Stimulated activated CD4-positive, alpha-beta T cell treated with anti-CD3 and anti-CD28 coated beads, TNF-alpha, amount 100 ng/mL, for 48 hours (primary cell): ENCODE results near the gene PPP1R16B.
"Not testable (repeated sequence)": the region's sequence is repeated elsewhere in the genome, so short reads cannot be mapped to it uniquely, and the experiment has no call there.

ENCODE experiments used
- DNase-seq, 3 donors: peaks; one replicate each; pipeline ENCODE4 v3.0.0-alpha.2; 2020; ENCODE audit warnings: low read depth in 3 of 3

PPP1R16B gene

DNA sequence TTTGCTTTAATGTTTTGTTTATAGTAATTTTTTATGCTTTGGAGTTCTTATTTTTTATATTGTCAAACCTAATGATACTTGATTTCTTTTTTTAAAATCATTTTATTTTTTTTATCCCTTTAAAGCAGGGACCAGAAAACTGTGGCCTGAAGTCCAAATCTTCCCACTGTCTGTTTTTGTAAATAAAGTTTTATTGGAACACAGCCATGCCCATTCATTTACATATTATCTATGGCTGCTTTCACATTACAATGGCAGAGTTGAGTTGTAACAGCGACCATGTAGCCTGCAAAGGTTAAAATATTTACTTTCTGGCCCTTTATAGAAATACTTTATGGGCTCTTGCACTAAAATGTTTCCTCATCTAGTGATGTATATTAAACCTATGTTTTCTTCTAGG is 42.3 kb downstream of the PPP1R16B start:
- DNase-seq, result no peak

DNA sequence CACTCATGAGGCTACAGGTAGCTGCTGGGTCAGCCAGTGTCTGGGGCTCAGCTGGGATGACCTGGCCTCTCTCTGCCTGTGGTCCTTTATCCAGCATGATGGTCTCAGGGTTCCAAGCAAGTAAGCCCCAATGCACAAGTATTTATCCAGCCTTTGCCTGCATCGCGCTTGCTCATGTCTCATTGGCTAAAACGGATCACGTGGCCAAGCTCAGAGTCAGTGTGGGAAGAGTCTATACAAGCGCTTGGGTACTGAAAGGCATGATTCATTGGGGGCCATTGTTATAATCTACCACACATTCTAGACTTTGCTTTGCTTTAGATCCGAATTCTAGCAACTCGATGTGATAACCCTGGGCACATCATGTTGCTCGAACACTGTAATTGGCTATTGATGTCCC is 48.3 kb downstream of the PPP1R16B start:
- DNase-seq, result no peak

DNA sequence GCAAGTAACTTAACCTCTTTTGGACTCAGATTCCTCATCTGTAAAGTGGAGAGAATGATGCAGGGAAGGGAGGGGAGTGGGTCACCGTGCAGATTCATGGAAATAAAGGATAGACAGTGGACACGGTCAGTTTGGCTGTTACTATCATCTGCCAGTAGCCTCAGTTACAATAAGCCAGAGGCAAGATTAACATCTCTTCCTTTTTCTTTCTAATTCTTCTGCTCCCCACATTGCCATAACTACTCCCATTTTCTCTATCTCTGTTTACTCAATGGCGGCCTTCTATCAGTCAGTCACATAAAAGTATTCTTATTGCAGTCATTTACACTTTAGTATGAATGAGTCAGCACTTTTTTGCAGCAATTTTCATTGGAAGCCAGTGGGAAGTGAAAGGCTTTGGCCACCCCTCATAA is 49.2 kb downstream of the PPP1R16B start:
- no peak for DNase-seq

DNA sequence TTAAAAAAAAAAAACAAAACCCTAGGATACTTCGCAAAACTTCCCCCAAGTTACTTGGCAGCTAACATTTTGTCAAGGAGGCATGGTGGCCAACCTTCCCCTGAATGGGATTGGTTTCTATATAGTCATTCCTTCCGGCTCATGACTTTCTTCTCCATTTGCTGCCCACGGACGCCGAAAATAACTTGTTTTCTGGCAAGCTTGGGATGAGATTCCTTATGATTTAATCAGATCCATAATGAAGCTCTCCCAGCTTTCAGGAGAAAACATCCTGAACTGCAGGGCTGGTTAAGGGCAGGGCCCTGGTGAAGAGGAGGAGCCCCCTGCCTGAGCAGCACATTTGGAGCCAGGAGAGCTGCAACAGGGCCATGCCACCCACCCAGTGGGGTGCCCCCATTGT is 49.9 kb downstream of the PPP1R16B start:
- no peak for DNase-seq

DNA sequence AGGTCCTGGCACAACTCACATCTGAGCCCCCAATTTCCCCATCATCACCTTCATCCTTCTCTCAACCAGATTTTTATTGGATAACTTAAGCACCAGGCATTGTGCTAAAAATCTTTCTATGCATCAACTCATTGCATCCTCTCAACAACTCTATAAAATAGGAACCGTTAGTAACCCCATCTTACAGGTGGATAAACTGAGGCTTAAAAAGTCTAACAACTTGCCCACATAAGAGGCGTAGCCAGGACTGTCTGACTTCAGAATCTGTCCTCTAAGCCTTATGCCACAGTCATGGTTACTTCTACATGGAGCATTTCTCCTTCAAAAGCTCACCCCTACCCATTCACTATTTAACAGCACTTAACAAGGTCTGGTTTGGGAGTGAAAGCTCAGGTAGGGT is 51.1 kb downstream of the PPP1R16B start:
- DNase-seq, result no peak

DNA sequence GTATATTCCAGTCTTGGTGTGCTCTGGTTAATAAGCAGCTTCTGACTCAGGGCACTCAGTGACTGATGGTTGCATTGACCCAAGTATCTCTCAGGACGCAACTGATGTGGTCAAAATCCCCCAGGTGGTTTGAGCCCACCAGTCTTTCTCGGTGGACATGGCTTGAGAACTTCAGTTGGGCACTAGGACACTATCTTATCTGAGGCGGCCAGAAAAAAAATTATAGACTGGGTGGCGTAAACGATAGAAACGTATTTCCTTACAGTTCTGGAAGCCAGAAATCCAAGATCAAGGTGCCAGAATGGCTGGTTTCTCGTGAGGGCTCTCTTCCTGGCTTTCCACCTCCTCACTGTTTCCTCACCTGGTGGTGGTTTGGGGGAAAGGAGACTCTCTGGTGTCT is 52.2 kb downstream of the PPP1R16B start:
- DNase-seq, result no peak

DNA sequence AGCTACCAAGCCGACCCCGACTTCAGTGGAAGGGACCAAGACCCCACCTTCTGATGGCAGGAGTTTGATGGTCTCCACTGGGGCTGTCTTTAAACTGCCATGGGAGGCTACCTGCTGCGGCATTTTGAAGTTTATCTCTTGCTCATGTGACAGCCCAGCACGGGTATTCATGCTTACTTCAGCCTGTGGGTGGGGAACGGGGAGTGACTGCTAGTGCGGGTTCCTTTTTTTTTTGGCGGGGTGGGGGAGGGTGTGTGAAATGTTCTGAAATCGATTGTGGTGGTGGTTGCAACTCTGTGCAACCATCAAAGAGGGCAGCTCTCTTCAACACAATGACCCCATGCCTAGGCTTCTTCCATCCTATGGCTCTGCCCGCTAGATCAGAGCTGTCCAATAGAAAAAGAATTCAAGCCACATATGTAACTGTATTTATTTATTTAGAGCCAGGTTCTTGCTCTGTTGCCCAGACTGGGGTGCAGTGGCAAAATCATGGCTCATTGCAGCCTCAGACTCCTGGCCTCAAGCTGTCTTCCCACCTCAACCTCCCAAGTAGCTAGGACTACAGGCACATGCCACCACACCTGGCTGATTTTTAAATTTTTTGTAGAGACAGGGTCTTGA is 53.7 kb downstream of the PPP1R16B start:
- no peak for DNase-seq

DNA sequence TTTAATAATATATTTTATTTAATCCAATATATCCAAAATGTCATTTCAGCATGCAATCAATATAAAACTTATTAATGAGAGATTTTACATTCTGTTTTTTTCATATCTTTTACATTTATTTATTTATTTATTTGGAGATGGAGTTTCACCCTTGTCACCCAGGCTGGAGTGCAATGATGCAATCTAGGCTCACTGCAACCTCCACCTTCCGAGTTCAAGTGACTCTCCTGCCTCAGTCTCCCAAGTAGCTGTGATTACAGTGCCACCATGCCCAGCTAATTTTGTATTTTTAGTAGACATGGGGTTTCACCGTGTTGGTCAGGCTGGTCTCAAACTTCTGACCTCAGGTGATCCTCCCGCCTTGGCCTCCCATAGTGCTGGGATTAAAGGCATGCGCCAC is 54.4 kb downstream of the PPP1R16B start:
- not testable (repeated sequence) for DNase-seq

DNA sequence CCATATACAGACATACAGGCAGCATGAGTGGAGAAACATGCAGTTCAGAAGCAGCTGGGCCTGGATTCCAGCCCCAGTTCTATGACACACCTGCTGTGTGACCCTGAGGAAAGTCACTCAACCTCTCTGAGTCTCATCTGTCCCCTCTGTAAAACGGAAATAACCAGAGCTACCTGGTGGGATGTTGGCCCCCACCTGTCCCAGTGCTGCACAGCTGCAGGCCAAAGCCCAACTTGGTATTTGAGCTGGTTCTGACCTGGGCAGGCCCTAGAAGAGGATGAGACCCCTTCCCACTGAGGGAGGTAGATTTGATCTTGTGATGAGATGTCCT is 55.5 kb downstream of the PPP1R16B start:
- DNase-seq, result no peak

DNA sequence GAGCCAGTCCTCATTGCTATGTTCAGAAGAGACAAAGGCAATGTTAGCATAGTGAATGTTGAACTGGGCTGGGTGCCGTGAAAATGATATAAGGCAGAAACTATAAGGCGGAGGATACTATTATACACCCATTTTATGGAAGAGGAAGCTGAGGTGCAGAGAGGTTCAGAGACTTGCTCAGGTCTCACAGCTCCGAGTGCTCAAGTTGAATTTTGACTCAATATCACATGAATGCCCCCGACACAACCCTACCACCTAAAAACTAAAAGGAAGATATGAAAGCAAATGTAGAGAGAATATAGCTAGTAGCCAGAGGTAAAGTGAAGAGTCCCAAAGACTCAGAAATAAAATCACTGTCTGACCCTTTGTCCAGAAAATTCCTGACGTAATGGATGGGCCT is 56.7 kb downstream of the PPP1R16B start:
- DNase-seq, result no peak

DNA sequence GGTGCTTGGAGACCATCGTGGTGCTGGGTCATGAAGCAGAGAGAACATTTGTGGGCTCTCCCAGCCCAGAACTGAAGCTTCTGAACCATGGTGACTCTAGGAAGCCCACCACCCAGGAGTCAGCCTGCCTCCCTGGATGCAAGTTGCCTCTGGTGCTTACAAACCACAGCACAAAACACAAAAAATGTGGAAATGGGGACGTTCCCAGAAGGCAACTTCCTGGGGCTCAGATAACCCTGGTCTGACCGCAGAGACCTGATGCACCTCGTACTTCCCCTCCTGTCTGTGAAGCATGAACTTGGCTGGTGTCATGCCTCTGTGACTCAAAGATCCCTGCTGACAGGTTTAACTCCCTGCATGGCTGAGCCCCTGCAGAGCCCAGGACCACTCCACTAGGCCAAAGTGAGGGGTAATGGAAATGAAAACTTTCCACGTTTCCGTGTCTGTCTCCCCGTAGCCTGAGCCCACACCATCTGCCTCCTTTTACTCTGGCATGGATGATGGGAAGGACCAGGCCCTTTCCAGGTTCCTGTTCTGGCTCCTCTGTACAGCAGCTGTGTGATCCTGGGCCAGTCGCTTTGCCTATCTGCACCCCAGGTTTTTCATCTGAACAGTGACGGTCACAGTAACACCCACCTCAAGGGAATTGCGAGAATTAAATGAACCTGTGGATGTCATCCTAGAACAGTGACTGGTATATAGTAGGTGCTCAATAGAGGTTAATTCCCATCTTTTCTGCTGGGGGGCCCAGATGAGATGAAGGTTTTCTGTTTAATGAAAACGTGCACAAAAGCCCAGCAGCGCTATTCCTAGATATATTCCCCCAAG is 57.7 kb downstream of the PPP1R16B start:
- no peak for DNase-seq

DNA sequence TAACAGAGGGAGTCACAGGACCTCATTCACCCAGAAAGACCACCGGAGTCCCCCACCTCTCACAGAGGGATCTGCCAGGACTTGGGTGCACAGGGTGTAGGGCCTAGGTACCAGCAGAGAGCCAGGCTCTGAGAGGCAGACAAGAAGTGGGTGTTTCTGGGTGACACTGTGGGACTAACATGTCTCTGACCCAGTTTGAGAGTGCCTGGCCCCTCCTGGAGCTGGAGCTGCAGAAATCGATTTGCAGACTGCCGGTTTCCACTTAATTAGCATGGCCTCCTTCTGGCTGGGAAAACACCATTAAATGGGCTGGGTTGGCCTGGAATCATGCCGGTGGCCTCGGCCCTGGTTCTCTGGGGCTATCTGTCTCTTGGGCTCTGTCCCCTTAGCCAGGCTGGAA is 59.2 kb downstream of the PPP1R16B start:
- DNase-seq, result no peak

DNA sequence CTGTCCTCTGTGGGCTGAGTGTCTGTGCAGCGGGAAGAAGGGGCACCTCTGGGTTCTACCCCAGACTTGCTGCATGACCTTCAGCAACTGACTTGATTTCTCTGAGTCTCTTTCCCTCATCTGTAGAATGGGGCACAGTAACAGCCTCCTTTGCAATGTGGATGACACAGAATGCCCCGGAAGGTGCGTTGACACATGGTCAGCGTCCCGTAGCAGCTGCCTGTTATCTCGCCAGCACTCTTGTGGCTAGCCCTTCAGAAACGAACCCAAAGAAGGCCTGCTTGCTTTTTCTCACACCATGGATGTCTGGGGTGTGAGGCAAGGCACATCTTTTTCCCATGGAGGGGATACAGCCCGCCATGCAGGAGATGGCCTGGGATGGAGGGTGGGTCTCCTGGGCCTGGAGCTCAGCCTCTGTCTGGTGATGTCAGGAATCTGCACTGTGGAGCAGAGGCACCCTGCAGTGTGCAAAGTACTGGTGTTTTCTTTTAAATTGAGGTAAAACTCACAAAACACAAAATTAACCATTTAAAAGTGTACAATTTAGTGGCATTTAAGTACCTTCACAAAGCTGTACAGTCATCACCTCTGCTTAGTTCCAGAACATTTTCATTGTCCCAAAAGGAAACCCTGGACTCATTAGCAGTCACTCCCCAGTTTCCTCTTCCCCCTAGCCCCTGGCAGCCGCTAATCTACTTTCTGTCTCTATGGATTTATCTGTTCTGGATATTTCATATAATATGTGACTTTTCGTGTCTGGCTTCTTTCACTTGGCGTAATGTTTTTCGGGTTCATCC is 61.0 kb downstream of the PPP1R16B start:
- DNase-seq, result no peak

DNA sequence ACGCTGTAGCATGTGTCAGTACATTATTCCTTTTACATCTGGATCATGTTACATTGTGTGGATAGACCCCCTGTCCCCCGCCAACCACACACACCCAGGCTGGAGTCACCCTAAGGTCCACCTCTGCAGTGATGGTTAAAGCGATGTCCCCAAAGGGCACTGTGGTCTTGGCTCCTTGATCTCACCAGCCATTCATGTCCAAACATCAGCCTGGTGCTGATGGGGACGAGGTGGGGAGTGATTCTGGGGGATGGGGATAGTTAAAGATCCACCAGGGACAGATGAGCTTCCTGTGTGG is 61.5 kb downstream of the PPP1R16B start:
- no peak for DNase-seq

DNA sequence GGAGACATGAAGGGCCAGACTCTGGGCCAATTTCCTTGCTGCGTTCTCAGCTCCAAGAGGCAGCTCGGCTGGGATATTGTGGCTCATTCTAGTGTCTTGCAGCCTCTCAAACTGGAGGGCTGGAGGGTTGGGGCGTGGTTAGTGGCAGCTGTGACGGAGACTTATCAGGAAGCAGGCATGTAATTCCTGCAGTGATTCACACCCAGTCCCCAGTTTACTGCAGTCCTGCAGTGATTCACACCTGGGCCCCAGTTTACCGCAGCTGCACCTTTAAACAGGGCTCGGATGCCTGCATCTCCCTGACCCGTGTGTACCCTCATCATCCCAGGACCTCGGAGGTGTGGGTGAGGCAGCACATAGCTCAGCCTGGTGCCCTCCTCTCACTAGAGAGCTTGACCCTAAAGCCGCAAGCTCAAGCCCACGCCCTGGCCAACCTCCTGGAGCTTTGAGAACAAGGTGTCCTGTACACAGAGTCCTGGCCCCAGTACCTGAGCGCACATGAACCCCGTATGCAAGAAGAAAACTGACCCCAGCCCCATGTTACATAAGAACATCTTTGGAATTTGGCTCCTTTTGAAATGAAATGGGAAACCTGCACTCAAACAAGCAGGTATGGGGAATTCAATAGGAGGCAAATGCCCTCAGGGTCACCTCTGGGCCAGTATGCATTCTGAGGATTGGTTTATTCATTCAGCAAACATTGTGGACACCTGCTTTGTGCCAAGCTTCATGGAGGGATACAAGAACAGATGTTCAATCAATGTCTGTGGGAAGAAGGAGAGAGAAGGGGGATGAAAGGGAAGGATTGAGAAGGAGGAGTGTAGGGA is 65.4 kb downstream of the PPP1R16B start:
- peak in 1 of 3 donors; percentile 46 for DNase-seq

DNA sequence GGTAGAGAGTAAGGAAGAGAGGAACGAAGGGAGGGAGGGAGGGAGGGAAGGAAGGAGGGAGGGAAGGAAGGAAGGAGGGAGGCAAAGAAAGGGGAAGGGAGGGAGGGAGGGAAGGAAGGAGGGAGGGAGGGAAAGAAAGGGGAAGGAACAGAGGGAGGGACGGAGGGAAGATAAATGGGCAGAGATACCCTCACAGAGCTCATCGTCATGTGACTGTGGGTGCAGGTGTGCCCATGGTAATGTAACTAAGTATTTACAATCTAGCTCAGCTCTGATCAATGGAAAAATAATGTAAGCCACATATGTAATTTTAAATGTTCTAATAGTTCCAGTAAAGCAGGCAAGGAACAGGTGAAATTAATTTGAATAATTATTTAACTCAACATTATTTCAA is 66.1 kb downstream of the PPP1R16B start:
- no peak for DNase-seq

DNA sequence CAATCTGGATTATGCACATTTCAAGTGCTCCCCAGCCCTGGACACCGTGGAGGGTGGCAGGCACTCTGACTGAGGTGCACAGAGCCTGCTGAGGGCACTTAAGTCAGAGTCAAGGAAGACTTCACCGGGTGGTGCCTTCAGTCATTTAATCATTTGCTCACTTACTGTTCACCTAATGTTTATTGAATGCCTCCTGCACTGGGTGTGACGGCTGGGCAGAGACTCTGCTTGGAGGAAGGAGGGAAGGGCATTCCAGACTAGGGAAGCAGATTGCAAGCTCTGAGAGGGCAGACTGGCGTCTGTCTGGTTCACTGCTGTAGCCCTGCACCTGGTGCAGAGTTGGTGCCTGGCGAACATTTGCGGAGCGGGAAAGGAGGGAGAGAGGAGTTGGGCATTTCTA is 66.5 kb downstream of the PPP1R16B start:
- no peak for DNase-seq

DNA sequence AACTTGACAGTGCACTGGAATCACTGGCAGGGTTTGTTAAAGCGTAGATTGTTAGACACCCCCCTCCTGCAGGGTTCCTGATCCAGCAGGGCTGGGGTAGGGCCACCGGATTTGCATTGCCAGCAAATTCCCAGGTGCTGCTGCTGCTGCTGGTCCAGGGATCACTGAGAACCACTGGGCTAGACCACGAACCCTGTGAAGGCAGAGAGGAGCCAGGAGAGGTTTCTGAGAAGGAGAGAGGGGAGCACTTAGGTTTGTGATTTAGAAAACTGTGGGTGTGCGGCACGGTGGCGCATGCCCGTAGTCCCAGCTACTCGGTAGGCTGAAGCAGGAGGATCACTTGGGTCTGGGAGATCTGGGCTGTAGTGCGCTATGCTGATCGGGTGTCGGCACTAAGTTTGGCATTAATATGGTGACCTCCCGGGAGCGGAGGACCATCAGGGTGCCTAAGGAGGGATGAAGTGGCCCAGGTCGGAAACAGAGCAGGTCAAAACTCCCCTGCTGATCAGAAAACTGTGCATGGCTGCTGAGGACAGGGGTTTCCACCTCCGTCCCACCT is 67.1 kb downstream of the PPP1R16B start:
- no peak for DNase-seq

DNA sequence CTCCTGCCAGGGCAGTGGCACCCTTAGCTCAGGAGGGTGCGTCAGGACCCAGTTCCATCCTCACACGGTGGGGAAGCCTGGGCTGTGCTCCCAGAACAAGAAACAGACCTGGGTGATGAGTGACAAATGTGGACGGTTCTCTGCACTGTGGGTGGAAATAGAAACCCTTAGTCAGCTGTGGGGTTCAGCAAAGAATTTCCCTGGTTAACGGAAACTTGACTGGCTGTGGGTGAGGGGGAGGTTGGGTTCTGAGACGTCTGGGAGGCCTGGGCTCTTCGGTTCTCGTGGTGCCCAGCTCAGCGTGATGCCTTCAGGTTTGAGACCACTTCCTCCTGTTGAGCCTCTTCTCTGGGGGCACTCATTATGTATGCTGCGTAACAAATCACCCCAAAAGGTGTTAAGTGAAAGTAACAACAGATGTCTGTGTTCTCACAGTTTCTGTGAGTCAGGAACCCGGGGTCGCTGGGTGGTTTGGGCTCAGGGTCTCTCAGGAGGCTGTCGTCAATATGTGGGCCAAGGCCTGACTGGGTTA is 67.6 kb downstream of the PPP1R16B start:
- DNase-seq, result peak; percentile 75 to 82 (median 80)

DNA sequence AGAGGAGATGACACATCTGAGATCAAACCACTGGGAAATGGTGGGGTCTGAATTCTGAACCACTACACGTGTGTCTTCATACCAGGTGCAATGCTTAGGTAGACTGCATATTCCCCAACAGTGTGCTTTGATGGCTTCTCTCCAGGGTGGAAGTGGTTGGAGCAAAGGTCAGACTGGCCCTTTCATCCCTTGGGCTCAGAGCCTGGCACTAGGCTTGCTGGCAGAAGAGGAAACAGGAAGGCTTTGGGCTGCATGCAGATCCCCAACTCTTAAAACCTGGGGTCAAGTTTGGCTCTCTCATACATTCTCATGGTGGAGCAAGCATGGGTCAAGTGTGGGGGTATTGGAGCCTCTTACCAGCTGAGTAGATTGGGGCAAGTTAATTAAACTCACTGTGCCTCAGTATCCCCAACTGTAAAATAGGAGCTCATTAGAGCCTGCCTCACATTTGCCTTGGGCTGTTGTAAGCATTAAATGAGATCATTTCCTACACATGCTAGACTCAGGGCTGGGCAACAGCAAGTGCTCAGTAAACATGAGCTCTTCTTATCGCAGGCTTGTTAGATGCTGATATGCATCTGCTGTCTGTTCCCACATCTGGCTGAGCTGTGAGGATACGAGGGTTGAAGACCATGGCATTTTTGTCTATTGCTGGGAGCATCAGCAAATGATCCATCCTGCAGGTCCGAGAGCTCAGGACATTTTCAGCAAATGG is 69.1 kb downstream of the PPP1R16B start:
- no peak for DNase-seq
